HepG2 (cell line): Measurements from ENCODE around the gene ZFAND2B. TPM values are rescaled to one million over a fixed set of nuclear protein-coding genes. Genes with fewer than 3 reads are reported as not detected.

Experiments
- CC2D1A ChIP-seq: sonication (generic); formaldehyde crosslinking; IDR thresholded peaks from 2 replicates; pipeline ENCODE4 v1.8.1; 2023; ENCODE audit warnings: mild to moderate bottlenecking, missing genetic modification reagents
- JUND ChIP-seq: sonication (generic); formaldehyde crosslinking; IDR thresholded peaks from 2 replicates; pipeline ENCODE4 v1.8.0; 2022; ENCODE audit warnings: mild to moderate bottlenecking, missing genetic modification reagents
- MXI1 ChIP-seq: IDR thresholded peaks from 3 replicates; pipeline ENCODE4 v1.6.1; 2012; ENCODE audit warnings: low read depth, low read length, inconsistent platforms, borderline replicate concordance
- NCOA5 ChIP-seq: sonication (generic); formaldehyde crosslinking; IDR thresholded peaks from 2 replicates; pipeline ENCODE4 v1.4.0; 2020; ENCODE audit warnings: missing genetic modification reagents
- RFXANK ChIP-seq: IDR thresholded peaks from 2 replicates; pipeline ENCODE4 v1.6.1; 2016
- ZBTB20 ChIP-seq: sonication (generic); formaldehyde crosslinking; IDR thresholded peaks from 2 replicates; pipeline ENCODE4 v1.8.1; 2023; ENCODE audit warnings: missing genetic modification reagents, low read depth, mild to moderate bottlenecking, borderline replicate concordance
- ZNF484 ChIP-seq: sonication (generic); formaldehyde crosslinking; IDR thresholded peaks from 2 replicates; pipeline ENCODE4 v1.5.1; 2020; ENCODE audit warnings: mild to moderate bottlenecking, low read depth, missing genetic modification reagents, borderline replicate concordance
- ZNF552 ChIP-seq: sonication (generic); formaldehyde crosslinking; IDR thresholded peaks from 2 replicates; pipeline ENCODE4 v1.9.0; 2022; ENCODE audit warnings: missing genetic modification reagents, mild to moderate bottlenecking, borderline replicate concordance
- ZNF644 ChIP-seq: IDR thresholded peaks from 2 replicates; pipeline ENCODE4 v1.6.1; 2016; ENCODE audit warnings: low read depth
- ZNF660 ChIP-seq: sonication (generic); formaldehyde crosslinking; IDR thresholded peaks from 2 replicates; pipeline ENCODE4 v1.5.1; 2020; ENCODE audit warnings: mild to moderate bottlenecking, low read depth, missing genetic modification reagents, borderline replicate concordance
- ZSCAN29 ChIP-seq: sonication (generic); formaldehyde crosslinking; conservative IDR thresholded peaks from 2 replicates; pipeline ENCODE4 v1.4.0; 2020; ENCODE audit warnings: mild to moderate bottlenecking, missing genetic modification reagents
- polyA plus RNA-seq, 8 experiments: library from polyadenylated mRNA; depleted of rRNA in 3 of 8; stranded (reverse) in 7 of 8; unstranded in 1 of 8; fragments of >200 nt; fragmentation: Illumina TruSeq in 4 of 8; extraction: Trizol in 4 of 8; gene quantifications; 2 replicates each; pipeline versions ENCODE4 v1.2.1 to v1.2.3, GENCODE V29; 2011 to 2016; ENCODE audit warnings: low read depth in 4 of 8, missing spikeins in 1 of 8, mixed read lengths in 1 of 8; ENCODE audit not compliant: insufficient read depth in 1 of 8
- total RNA-seq, 5 experiments: library from RNA; depleted of rRNA; stranded (reverse); fragments of >200 nt; fragmentation: Illumina TruSeq; extraction: Trizol; gene quantifications; 2 replicates each; pipeline ENCODE4 v1.2.3, GENCODE V29; 2016; ENCODE audit warnings: low read depth in 1 of 5
- TF ChIP-seq, protein P1 (sequence below): sonication (generic); formaldehyde crosslinking; IDR thresholded peaks from 2 replicates; pipeline ENCODE4 v1.5.0; 2020; ENCODE audit warnings: mild to moderate bottlenecking, missing genetic modification reagents, borderline replicate concordance
- TF ChIP-seq, protein P2 (sequence below): sonication (generic); formaldehyde crosslinking; IDR thresholded peaks from 2 replicates; pipeline ENCODE4 v1.9.0; 2021; ENCODE audit warnings: missing genetic modification reagents, borderline replicate concordance
- TF ChIP-seq, protein P3 (sequence below): IDR thresholded peaks from 2 replicates; pipeline ENCODE4 v1.6.1; 2012; ENCODE audit warnings: inconsistent platforms
- TF ChIP-seq, protein P4 (sequence below): IDR thresholded peaks from 2 replicates; pipeline ENCODE4 v1.6.1; 2016; ENCODE audit warnings: low read depth, control low read depth
- TF ChIP-seq, protein P5 (sequence below): sonication (generic); formaldehyde crosslinking; IDR thresholded peaks from 2 replicates; pipeline ENCODE4 v1.8.0; 2022; ENCODE audit warnings: missing genetic modification reagents, mild to moderate bottlenecking, inconsistent platforms, borderline replicate concordance

ZFAND2B gene
- total and polyA plus RNA-seq, 2 of the 13 experiments (the other 11 are each of a cell fraction or from before 2014, with no cell fraction given) = 53.3 to 115 TPM

DNA sequence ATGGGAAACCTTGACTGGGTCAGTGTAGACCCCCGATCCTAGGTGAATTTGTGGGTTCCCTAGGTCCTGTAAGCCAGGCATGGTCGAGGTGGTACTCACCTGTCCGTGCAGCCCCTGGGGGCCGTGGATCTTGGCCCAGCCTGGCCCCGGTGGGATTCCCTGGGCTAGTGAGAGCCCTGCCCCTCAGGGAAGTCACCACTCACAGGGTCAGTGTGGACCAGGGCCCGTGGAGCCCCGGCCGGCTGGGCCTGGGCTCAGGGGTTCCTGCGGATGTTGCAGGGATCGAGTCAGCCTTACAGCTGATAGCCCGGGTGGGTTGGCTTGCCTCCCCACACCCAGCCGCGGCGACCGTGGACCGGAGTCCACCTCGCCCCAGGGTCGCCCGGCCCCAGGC lies 22.3 kb downstream of the ZFAND2B start (continued):
- TF ChIP-seq, protein P1, sequence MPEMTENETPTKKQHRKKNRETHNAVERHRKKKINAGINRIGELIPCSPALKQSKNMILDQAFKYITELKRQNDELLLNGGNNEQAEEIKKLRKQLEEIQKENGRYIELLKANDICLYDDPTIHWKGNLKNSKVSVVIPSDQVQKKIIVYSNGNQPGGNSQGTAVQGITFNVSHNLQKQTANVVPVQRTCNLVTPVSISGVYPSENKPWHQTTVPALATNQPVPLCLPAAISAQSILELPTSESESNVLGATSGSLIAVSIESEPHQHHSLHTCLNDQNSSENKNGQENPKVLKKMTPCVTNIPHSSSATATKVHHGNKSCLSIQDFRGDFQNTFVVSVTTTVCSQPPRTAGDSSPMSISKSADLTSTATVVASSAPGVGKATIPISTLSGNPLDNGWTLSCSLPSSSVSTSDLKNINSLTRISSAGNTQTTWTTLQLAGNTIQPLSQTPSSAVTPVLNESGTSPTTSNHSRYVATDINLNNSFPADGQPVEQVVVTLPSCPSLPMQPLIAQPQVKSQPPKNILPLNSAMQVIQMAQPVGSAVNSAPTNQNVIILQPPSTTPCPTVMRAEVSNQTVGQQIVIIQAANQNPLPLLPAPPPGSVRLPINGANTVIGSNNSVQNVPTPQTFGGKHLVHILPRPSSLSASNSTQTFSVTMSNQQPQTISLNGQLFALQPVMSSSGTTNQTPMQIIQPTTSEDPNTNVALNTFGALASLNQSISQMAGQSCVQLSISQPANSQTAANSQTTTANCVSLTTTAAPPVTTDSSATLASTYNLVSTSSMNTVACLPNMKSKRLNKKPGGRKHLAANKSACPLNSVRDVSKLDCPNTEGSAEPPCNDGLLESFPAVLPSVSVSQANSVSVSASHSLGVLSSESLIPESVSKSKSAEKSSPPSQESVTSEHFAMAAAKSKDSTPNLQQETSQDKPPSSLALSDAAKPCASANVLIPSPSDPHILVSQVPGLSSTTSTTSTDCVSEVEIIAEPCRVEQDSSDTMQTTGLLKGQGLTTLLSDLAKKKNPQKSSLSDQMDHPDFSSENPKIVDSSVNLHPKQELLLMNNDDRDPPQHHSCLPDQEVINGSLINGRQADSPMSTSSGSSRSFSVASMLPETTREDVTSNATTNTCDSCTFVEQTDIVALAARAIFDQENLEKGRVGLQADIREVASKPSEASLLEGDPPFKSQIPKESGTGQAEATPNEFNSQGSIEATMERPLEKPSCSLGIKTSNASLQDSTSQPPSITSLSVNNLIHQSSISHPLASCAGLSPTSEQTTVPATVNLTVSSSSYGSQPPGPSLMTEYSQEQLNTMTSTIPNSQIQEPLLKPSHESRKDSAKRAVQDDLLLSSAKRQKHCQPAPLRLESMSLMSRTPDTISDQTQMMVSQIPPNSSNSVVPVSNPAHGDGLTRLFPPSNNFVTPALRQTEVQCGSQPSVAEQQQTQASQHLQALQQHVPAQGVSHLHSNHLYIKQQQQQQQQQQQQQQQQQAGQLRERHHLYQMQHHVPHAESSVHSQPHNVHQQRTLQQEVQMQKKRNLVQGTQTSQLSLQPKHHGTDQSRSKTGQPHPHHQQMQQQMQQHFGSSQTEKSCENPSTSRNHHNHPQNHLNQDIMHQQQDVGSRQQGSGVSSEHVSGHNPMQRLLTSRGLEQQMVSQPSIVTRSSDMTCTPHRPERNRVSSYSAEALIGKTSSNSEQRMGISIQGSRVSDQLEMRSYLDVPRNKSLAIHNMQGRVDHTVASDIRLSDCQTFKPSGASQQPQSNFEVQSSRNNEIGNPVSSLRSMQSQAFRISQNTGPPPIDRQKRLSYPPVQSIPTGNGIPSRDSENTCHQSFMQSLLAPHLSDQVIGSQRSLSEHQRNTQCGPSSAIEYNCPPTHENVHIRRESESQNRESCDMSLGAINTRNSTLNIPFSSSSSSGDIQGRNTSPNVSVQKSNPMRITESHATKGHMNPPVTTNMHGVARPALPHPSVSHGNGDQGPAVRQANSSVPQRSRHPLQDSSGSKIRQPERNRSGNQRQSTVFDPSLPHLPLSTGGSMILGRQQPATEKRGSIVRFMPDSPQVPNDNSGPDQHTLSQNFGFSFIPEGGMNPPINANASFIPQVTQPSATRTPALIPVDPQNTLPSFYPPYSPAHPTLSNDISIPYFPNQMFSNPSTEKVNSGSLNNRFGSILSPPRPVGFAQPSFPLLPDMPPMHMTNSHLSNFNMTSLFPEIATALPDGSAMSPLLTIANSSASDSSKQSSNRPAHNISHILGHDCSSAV (CRISPR knock-in tag) = no peak
- TF ChIP-seq, protein P2, sequence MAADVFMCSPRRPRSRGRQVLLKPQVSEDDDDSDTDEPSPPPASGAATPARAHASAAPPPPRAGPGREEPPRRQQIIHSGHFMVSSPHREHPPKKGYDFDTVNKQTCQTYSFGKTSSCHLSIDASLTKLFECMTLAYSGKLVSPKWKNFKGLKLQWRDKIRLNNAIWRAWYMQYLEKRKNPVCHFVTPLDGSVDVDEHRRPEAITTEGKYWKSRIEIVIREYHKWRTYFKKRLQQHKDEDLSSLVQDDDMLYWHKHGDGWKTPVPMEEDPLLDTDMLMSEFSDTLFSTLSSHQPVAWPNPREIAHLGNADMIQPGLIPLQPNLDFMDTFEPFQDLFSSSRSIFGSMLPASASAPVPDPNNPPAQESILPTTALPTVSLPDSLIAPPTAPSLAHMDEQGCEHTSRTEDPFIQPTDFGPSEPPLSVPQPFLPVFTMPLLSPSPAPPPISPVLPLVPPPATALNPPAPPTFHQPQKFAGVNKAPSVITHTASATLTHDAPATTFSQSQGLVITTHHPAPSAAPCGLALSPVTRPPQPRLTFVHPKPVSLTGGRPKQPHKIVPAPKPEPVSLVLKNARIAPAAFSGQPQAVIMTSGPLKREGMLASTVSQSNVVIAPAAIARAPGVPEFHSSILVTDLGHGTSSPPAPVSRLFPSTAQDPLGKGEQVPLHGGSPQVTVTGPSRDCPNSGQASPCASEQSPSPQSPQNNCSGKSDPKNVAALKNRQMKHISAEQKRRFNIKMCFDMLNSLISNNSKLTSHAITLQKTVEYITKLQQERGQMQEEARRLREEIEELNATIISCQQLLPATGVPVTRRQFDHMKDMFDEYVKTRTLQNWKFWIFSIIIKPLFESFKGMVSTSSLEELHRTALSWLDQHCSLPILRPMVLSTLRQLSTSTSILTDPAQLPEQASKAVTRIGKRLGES = no peak
- TF ChIP-seq CC2D1A (CRISPR knock-in tag) (0 out of 2 replicates have a peak, but pooled peaks have one; percentile 44), ZNF484 (CRISPR knock-in tag) (no peak), MXI1 (no peak), ZNF644 (CRISPR knock-in tag) (no peak), ZNF660 (CRISPR knock-in tag) (no peak), ZSCAN29 (CRISPR knock-in tag) (peak; percentile 92; the same call in 1 of the 2 replicates), NCOA5 (no peak), JUND (CRISPR knock-in tag) (0 out of 2 replicates have a peak, but pooled peaks have one; percentile 9), ZNF552 (CRISPR knock-in tag) (0 out of 2 replicates have a peak, but pooled peaks have one; percentile 20), RFXANK (CRISPR knock-in tag) (no peak), ZBTB20 (no peak; the same call in 1 of the 2 replicates)
- TF ChIP-seq, protein P3, sequence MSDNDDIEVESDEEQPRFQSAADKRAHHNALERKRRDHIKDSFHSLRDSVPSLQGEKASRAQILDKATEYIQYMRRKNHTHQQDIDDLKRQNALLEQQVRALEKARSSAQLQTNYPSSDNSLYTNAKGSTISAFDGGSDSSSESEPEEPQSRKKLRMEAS = no peak
- TF ChIP-seq, protein P4, sequence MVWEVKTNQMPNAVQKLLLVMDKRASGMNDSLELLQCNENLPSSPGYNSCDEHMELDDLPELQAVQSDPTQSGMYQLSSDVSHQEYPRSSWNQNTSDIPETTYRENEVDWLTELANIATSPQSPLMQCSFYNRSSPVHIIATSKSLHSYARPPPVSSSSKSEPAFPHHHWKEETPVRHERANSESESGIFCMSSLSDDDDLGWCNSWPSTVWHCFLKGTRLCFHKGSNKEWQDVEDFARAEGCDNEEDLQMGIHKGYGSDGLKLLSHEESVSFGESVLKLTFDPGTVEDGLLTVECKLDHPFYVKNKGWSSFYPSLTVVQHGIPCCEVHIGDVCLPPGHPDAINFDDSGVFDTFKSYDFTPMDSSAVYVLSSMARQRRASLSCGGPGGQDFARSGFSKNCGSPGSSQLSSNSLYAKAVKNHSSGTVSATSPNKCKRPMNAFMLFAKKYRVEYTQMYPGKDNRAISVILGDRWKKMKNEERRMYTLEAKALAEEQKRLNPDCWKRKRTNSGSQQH = no peak
- TF ChIP-seq, protein P5, sequence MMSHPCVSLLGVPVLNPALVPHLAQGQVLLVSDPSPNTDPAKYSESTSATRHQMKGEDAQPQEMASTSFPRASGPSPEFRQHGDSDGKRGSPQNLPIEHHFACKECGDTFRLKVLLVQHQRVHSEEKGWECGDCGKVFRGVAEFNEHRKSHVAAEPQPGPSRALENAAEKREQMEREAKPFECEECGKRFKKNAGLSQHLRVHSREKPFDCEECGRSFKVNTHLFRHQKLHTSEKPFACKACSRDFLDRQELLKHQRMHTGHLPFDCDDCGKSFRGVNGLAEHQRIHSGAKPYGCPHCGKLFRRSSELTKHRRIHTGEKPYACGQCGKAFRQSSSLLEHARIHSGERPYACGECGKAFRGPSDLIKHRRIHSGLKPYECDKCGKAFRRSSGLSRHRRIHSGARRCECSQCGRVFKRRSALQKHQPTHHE = no peak
